ENCODE data around the gene SLC27A4. TPM values are rescaled to one million over a fixed set of nuclear protein-coding genes. Genes with fewer than 3 reads are reported as not detected.

Gene SLC27A4
- total RNA-seq, 1 donor from 2014 or later = 19.2 TPM

DNA sequence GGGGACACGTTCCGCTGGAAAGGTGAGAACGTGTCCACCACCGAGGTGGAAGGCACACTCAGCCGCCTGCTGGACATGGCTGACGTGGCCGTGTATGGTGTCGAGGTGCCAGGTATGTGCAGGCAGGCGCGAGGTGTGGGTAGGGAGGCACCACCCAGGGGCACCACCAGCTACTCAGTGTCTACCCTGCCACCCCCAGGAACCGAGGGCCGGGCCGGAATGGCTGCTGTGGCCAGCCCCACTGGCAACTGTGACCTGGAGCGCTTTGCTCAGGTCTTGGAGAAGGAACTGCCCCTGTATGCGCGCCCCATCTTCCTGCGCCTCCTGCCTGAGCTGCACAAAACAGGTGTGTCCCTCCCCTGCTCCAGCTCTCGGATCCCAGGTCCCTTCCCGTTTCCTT is 15.1 kb downstream of the SLC27A4 start:
- no peak for DNase-seq (ENCODE audit: missing footprints)
- intact Hi-C loops (cut with DNase I) = no loop called here
- ATAC-seq = no peak

DNA sequence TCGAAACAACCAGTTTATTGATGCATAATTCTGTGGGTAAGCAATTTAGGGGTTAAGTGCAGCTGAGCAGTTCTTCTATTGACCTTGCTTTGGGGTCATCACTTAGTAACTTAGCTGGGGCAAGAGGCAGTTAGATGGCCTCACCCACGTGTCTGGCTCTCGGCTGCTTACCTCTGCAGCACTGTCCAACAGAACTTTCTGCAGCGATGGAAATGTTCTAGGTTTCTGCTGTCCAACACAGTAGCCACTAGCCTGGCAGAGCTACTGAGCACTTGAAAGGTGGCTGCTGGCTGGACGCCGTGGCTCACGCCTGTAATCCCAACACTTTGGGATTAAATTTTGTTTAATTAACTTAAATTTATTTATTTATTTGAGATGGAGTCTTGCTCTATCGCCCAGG is 17.8 kb downstream of the SLC27A4 start:
- no peak for DNase-seq (ENCODE audit: missing footprints)
- ATAC-seq = no peak
- intact Hi-C loops (cut with DNase I) = no loop called here

DNA sequence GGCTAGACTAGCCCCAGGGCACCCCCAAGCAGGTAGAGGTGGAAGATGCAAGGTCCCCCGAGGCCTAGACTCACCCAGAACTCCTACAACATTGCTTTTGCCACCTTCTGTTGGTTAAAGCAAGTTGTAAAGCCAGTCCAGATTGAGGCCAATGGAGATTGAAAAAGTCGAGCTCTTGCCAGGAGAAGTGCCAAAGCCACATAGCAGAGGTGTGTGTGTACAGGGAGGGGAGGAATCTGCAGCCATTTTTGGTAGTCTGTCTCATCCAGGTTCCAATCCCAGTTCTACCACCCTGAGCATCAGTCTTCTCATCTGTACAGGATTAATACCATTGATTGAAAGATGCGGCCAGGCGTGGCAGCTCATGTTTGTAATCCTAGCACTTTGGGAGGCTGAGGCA is 18.5 kb downstream of the SLC27A4 start:
- intact Hi-C loops (cut with DNase I) = no loop called here
- ATAC-seq (no peak), DNase-seq (ENCODE audit: missing footprints) (no peak)

DNA sequence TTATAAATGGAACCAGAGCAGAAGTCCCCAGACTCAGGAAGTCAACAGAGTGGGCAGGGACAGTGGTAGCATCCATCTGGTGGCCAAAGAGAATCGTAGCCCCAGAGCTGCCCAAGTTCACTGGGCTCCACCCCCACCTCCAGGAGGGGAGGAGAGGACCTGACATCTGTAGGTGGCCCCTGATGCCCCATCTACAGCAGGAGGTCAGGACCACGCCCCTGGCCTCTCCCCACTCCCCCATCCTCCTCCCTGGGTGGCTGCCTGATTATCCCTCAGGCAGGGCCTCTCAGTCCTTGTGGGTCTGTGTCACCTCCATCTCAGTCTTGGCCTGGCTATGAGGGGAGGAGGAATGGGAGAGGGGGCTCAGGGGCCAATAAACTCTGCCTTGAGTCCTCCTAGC is 20.5 kb downstream of the SLC27A4 start:
- no peak for DNase-seq (ENCODE audit: missing footprints)
- no peak for ATAC-seq
- intact Hi-C loops (cut with DNase I) = loop anchor here (5.0 to 10.0 kb wide), 2 partner anchors 96 to 274 kb away; partner anchors contain the start of gene ODF2

DNA sequence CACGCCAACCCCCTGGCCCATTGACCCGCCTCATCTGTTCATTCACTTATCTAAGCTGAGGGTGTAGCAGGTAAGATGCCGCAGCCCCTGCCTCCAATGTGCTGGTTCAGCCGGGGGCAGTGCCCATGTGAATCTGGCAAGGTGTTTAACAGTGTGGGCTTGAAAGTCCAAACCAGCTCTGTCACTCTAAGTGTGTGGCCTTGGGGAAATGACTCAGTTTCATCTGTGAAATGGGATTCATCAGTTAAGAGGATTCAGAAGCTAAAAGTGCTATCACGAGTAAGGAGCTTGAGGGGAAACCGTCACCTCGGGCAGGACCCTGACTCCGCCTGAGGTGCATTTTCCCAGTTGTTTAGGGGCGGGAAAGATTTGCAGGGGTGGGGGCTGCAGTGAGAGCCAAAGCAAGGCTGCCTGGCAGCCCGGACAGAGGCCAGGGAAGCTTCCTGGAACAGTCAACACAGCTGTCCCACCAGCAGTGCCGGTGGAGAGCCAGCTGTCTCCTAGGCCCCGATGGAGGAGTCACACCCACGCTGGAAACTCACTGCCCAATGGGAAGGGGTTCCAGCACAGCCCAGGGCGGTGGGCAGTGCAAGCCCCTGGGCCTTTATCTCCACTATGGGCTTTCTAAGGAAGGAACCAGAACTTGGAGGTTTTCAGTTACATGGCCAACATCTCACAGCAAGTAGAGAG is 21.1 kb downstream of the SLC27A4 start:
- ATAC-seq (no peak), DNase-seq (ENCODE audit: missing footprints) (no peak)
- intact Hi-C loops (cut with DNase I) = loop anchor here (5.0 to 10.0 kb wide), 2 partner anchors 96 to 273 kb away; partner anchors contain the start of gene ODF2

DNA sequence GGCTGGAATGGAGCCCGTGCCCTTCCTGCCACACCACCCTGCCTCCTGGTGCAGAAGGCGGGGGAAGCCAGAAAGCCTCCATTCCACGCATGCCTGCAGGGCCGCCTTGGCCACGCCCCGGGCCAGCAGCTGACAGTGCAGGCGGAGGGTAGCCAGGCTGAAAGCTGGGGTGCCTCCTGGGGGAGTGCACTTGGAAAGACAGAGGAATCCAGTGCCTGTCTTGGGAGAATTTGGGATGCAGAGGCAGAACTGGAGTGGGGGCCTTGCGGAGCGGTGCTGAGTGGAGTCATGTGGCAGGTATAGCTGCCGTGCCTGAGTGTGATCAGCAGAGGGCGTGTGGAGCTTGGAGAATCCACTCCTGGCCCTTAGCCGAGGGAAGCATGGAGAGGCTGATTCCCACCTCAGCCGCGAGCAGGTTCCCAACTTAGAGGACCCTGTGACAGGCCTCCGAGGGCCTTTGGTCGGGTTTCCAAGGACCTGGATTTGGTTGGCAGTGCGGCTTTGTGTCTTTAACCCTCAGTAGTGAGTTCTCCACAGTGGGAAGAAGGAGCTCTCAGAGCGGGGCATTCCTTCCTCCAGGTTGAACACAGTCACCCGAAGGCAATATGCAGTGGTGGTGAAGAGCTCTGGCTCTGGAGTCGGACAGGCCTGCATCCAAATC is 21.8 kb downstream of the SLC27A4 start:
- intact Hi-C loops (cut with DNase I) = loop anchor here (1.0 to 10.0 kb wide), 3 partner anchors 50 to 273 kb away; partner anchors contain the start of gene ODF2
- ATAC-seq = peak; percentile 91
- DNase-seq (ENCODE audit: missing footprints) = peak; percentile 86

DNA sequence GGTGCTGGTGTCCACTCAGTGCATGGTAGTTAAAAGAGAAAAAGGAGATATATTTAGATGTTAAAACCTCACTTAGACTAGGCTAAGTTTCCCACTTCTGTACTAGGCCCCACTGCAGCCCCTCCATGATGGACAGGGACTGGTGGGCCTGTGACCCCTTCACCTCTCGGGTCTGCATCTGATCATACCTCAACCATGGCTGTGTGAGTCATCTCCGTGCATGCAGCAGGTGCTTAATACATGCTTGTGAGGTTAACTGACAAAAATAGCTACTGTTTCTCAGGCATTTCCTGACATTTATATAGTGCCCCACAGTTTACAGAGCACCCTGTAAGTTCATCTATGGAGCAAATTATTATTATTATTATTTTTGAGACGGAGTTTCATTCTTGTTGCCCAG is 22.4 kb downstream of the SLC27A4 start:
- intact Hi-C loops (cut with DNase I) = loop anchor here (1.0 to 10.0 kb wide), 3 partner anchors 50 to 272 kb away; partner anchors contain the start of gene ODF2
- DNase-seq (ENCODE audit: missing footprints) = no peak
- ATAC-seq = no peak

DNA sequence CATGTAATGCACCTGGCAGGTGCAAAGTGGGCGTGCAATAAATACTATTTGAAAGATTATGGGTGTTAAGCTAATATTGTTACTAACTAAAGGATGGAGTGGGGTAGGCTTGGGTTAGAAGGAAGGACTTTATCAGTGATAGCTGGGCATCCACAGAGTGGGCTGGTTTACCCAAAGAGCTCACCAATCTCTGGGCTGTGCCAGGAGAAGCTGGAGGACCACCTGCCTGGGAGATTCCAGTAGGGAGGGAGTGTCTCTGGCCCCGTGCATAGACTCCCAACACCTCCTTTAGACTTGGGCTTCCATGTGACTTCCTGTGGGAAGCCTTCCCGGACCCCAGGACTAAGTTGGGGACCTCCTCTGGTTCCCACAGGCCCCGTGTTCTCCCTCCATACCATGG is 25.2 kb downstream of the SLC27A4 start:
- no peak for DNase-seq (ENCODE audit: missing footprints)
- intact Hi-C loops (cut with DNase I) = loop anchor here (10.0 kb wide), 1 partner anchor 269 kb away; no protein-coding TSS in a partner anchor
- no peak for ATAC-seq

DNA sequence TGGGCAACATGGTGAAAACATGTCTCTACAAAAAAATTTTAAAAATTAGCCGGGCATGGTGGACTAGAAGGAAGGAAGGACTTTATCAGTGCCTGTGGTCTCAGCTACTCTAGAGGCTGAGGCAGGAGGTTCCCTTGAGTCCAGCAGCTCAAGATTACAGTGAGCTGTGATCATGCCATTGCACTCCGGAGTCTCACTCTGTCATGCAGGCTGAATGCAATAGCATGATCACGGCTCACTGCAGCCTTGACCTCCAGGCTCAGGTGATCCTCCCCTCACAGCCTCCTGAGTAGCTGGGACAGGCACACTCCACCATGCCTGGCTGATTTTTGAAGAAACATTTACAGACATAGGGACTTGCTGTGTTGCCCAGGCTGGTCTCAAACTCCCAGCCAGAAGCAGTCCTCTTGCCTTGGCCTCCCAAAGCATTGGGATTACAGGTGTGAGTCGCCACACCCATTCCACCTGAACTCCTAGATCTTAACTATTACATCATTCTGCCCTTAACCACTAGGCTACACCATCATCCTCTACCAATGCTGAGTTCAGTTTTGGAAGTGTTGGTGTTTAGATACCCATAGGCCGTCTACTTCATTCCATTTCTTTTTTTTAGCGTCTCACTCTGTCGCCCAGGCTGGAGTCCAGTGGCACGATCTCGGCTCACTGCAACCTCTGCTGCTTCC is 28.8 kb downstream of the SLC27A4 start:
- no peak for ATAC-seq
- DNase-seq (ENCODE audit: missing footprints) = no peak
- intact Hi-C loops (cut with DNase I) = loop anchor here (10.0 kb wide), 1 partner anchor 266 kb away; no protein-coding TSS in a partner anchor

DNA sequence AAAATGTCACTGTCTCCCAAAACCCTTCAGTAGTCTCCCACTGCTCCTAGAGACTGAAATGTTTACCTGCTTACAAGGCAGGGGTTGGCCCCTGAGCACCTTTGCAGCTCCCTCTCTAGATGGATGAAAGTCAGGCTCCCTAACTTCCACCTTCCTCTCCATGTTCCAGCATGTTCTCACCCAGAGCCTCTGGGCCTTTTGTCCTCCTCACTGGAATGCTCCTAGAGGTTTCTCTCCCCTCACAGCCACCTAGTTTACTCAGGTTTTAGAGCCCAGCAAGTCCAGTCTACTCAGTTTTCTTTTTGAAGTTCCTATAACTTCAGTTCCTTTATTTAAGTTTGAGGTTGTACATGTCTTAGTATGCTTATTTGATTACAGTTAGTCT is 30.0 kb downstream of the SLC27A4 start:
- ATAC-seq = no peak
- intact Hi-C loops (cut with DNase I) = loop anchor here (5.0 kb wide), 1 partner anchor 37 kb away; no protein-coding TSS in a partner anchor
- no peak for DNase-seq (ENCODE audit: missing footprints)

DNA sequence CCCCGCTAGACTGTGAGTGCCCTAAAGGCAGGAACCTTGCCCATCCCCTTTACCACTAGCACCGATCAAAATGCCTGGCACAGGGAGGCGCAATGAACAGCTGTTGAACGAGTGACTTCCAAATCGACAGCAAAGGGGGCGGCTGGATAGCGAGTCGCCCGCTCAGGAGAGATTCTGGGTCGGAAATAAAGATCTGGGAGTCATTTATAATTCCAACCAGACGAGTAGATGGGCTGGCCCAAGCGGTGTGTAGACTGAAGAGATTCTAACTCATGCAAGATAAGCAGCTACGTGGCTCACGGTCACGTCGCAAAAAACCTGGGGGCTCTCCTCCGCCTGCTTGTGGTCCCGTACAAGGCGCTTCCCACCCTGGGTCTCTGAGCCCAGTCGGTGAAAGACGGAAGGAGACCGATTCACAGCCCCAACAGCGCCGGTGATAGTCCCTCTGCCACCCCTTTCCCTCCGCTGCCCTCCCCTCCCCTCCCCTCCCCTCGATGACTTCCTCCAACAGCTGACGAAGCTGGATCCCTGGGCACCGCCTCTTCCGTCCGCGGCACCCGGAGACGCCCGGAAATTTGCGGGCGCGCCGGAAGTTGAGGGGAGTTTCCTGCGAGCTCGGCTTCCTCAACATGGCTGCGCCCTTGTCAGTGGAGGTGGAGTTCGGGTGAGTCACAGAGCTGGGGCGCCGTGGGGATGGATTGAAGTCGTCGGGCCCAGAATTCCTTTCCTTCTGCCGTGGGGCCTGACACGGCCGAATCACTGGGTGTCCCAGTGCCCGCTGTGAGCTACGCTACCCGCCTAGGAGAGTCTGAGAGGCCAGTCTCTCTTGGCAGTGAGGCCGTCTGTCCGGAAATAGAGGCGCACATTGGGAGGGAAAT is 30.7 kb downstream of the SLC27A4 start, which contains the start of gene URM1:
Gene URM1 (plus strand): TSS at position 623 of the 878 bp plus-strand sequence. CDS start 7 bp downstream, at position 630.
- ATAC-seq (peak; percentile 97), DNase-seq (ENCODE audit: missing footprints) (peak; percentile 98)
- intact Hi-C loops (cut with DNase I) = loop anchor here (5.0 kb wide), 1 partner anchor 36 kb away; no protein-coding TSS in a partner anchor

DNA sequence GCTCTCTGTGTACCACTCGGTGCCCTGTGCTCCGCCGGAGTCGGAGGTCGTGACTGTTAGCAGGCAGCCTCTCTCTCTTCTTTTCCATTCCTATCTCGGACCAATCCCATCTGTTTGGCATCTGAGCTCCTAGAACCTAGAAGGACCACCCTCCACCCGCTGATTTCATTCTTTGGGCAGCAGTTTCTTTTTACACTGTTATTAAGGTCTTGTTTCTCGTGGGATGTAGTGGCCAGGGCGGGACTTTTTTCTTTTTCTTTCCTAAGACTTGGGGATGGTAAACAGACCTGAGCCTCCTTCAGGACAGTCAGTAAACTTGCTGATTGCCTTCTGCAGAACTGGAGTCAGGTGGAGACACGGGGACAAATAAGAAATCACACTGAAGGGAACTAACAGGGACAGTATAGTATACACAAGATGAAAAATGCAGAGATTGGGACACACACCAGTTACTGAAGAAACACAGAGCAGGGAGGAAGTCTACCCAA is 31.3 kb downstream of the SLC27A4 start:
- intact Hi-C loops (cut with DNase I) = loop anchor here (5.0 kb wide), 1 partner anchor 36 kb away; no protein-coding TSS in a partner anchor
- no peak for ATAC-seq
- no peak for DNase-seq (ENCODE audit: missing footprints)

DNA sequence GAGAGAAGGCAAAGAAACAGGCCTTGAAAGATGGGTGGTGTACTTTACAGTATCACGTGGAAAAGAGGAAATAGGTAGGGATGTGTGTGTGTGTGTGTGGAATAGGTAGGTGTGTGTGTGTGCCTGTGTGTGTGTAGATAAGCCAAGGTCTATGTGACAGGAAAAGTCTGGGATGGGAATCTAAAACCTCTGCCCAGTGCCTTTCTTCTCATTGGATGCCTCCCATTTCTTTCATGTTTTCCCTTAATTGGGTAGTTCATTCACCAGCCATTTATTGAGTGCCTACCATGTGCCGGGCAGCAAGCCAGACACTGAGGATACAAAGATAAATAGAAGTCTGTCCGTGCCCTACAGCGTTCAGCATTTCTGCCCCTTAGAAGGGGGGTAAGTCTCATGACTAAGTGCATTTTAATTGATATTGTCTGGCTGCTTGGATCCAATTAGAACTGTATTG is 31.9 kb downstream of the SLC27A4 start:
- DNase-seq (ENCODE audit: missing footprints) (no peak), ATAC-seq (no peak)
- intact Hi-C loops (cut with DNase I) = loop anchor here (5.0 kb wide), 1 partner anchor 35 kb away; no protein-coding TSS in a partner anchor

DNA sequence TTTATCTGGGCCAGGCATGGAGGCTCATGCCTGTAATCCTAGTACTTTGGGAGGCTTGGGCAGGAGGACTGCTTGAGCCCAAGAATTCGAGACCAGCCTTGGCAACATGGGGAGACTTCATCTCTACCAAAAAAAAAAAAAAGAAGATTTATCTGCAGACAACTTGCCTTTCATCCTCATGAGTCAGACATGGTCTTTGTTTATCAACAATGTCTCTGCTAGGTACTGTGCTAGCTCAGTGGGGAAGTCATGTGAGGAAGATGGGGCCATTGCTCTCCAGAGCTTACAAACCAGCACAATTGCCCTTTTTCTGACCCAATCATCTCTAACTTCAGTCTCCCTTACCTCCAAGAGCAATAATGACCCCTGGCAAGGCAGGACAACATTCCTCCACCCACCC is 32.5 kb downstream of the SLC27A4 start:
- intact Hi-C loops (cut with DNase I) = loop anchor here (5.0 kb wide), 1 partner anchor 35 kb away; no protein-coding TSS in a partner anchor
- no peak for ATAC-seq
- no peak for DNase-seq (ENCODE audit: missing footprints)

DNA sequence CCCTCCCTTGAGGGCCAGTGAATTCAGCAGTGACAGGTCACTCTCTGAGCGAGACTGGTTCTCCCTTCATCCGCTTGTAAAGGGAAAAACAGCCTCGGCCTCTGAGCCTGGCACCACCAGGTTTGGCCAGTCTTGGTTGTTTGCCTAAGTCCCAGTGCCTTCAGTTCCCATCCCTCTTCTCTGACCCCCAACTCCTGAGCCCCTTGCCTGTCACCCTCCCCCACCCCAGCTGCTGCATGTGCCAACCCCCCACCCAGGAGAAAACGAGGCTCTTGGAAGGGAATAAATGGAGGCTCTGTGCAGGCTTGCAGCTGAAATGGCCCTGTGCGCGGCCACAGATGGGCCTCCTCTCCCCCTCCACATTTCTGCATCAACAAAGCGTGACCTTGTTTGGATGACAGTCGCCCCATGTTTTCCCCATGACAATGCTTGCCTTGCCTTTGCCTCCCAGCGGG is 33.9 kb downstream of the SLC27A4 start:
- intact Hi-C loops (cut with DNase I) = loop anchor here (5.0 kb wide), 1 partner anchor 33 kb away; no protein-coding TSS in a partner anchor
- DNase-seq (ENCODE audit: missing footprints) = no peak
- ATAC-seq = no peak

DNA sequence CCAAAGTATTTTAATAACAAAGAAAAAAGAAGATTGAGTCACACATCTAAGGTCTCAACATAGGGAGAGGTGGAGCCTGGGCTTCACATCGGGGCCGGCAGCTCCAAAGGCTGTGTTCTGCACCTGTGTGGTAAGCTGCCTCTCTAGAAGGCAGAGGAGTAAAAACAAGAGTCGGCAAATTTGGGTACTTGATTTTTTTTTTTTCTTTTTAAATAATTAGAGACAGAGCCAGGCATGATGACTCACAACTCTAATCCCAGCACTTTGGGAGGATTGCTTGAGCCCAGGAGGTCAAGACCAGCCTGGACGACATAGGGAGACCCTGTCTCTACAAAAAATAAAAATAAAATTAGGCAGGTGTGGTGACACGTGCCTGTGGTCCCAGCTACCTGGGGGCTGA is 35.5 kb downstream of the SLC27A4 start:
- no peak for ATAC-seq
- DNase-seq (ENCODE audit: missing footprints) = no peak
- intact Hi-C loops (cut with DNase I) = no loop called here

DNA sequence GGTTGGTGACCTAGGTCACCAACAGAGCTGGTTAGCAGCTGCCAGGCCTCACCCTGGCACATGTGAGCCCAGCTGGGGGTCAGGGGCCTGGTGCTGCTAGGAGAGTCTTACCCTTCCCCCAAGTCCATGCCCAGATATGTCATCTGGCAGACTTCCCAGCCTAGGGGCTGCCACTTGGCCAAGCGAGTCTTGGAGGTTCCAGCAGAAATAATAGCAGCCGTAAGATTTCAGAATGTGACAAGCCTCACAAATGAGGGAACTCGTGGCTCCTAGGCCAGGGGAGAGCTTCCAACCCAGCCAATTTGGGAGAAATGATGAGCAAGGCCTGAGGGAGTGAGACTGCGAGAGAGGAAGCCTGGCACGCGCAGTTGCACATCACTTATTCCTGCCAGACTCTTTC is 41.9 kb downstream of the SLC27A4 start:
- ATAC-seq (no peak), DNase-seq (ENCODE audit: missing footprints) (no peak)
- intact Hi-C loops (cut with DNase I) = no loop called here
